Activated T-cell treated with anti-CD3 and anti-CD28 coated beads, Interleukin-2, amount 50 U/mL, for 4 hours (primary cell): Measurements from ENCODE around the gene HLCS. TPM values are rescaled to one million over a fixed set of nuclear protein-coding genes. Genes with fewer than 3 reads are reported as not detected.

ENCODE experiments used
- ATAC-seq, 2 donors: fragments of 200-7000 bp; cut with Tn5 transposase; one replicate each; pipeline ENCODE4 v1.10.0; 2021
- DNase-seq: peaks from one replicate; pipeline ENCODE4 v3.0.0-alpha.2; 2020
- H3K27me3 Mint-ChIP-seq: one replicate; pipeline ENCODE4 v1.8.0; 2021; ENCODE audit warnings: low read depth, mixed read lengths
- H3K36me3 Mint-ChIP-seq: one replicate; pipeline ENCODE4 v1.8.0; 2022; ENCODE audit warnings: mixed read lengths; ENCODE audit not compliant: insufficient read depth
- H3K4me1 Mint-ChIP-seq: one replicate; pipeline ENCODE4 v1.8.0; 2021; ENCODE audit warnings: low read depth, mixed read lengths
- H3K4me3 Mint-ChIP-seq: one replicate; pipeline ENCODE4 v1.8.0; 2021; ENCODE audit warnings: mild to moderate bottlenecking, moderate library complexity, mixed read lengths
- H3K9me3 Mint-ChIP-seq: one replicate; pipeline ENCODE4 v1.8.0; 2021; ENCODE audit warnings: mixed read lengths
- total RNA-seq, 3 donors: library from RNA; stranded (reverse); gene quantifications; one replicate each; pipeline ENCODE4 v1.2.1, GENCODE V29; 2021

Gene HLCS
- total RNA-seq, 3 donors from 2014 or later = 7.1 to 8.6 (median 8.3) TPM

- no peak for ATAC-seq
- Mint-ChIP-seq H3K9me3 (no peaks in the 10 kb centered on the region), H3K27me3 (no peaks in the 10 kb centered on the region), H3K4me3 (no peak overlapping the region), H3K4me1 (no peaks in the 10 kb centered on the region), H3K36me3 (peaks cover 6% of the 10 kb centered on the region)
- no peak for DNase-seq
These were observed 181.5 kb downstream of the HLCS start for GRCh38 chr21:36784947-36785346.

DNA sequence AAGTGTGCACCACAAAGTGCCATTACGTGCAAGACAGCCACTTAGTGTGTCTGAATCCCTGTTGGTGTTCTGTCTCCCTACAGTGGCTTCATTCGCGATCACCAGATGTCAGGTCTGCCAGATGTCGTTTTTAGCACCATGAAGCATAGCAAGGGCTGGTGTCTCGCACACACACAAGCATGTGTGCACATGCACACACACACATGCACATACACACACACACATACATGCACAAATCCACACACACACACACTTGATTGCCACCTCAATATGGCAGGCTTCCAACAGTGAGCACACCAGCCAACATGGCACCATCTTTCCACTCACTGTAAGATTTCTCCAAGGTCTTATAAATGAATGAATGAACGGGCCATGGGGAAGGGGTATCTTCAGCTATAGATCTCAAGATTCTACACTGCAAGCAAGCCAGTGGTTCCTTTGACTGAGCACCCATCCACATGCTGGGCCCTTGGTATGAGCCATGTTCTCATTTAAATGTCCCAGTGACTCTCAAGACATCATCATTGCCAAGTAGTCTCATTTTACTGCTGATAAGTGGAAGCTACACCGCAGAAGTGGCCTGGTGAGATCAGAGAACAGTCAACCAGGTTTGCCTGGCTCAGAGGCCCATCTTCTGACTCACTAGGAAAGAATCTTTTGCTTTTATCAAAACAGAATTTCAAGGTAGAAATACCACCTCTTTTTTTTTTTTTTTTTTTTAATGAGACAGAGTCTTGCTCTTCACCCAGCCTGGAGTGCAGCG, 182.7 kb downstream of the HLCS start:
- Mint-ChIP-seq H3K4me1 (no peaks in the 10 kb centered on the region), H3K9me3 (no peaks in the 10 kb centered on the region), H3K27me3 (no peaks in the 10 kb centered on the region), H3K4me3 (no peak overlapping the region), H3K36me3 (peaks cover 7% of the 10 kb centered on the region)
- ATAC-seq (no peak), DNase-seq (no peak)

DNA sequence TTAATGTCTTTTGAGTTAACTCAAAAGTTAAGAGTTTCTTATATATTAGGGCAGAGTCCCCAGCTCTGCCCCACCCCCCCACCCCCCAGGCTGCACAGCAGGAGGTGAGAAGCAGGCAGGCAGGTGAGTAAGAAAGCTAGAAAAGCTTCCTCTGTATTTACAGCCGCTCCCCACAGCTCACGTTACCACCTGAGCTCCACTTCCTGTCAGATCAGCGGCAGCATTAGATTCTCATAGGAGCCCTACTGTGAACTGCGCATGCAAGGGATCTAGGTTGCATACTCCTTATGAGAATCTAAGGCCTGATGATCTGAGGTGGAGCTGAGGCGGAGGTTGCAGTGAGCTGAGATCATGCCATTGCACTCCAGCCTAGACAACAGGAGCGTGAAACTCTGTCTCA, 185.6 kb downstream of the HLCS start:
- no peak overlapping the region for H3K4me3 Mint-ChIP-seq
- DNase-seq (no peak), ATAC-seq (no peak)
- peaks cover 3% of the 10 kb centered on the region for H3K36me3 Mint-ChIP-seq
- H3K4me1 Mint-ChIP-seq = no peaks in the 10 kb centered on the region
- no peaks in the 10 kb centered on the region for H3K9me3 Mint-ChIP-seq
- no peaks in the 10 kb centered on the region for H3K27me3 Mint-ChIP-seq

GRCh38 chr21:36776981-36777617, 189.4 kb downstream of the HLCS start:
- no peak for ATAC-seq
- H3K4me1 Mint-ChIP-seq = no peaks in the 10 kb centered on the region
- no peak for DNase-seq
- H3K4me3 Mint-ChIP-seq = no peak overlapping the region
- H3K9me3 Mint-ChIP-seq = no peaks in the 10 kb centered on the region
- no peaks in the 10 kb centered on the region for H3K27me3 Mint-ChIP-seq
- H3K36me3 Mint-ChIP-seq = peaks cover 3% of the 10 kb centered on the region

- Mint-ChIP-seq H3K9me3 (no peaks in the 10 kb centered on the region), H3K4me3 (no peak overlapping the region), H3K27me3 (no peaks in the 10 kb centered on the region), H3K4me1 (no peaks in the 10 kb centered on the region), H3K36me3 (no peaks in the 10 kb centered on the region)
- DNase-seq (no peak), ATAC-seq (no peak)
These were observed 192.5 kb downstream of the HLCS start for GRCh38 chr21:36773995-36774394.

GRCh38 chr21:36773117-36773516, 193.4 kb downstream of the HLCS start:
- ATAC-seq = no peak
- no peaks in the 10 kb centered on the region for H3K36me3 Mint-ChIP-seq
- no peaks in the 10 kb centered on the region for H3K27me3 Mint-ChIP-seq

GRCh38 chr21:36769051-36769839, 197.2 kb downstream of the HLCS start:
- ATAC-seq (no peak), DNase-seq (no peak)
- no peaks in the 10 kb centered on the region for H3K9me3 Mint-ChIP-seq
- H3K4me1 Mint-ChIP-seq = no peaks in the 10 kb centered on the region
- no peak overlapping the region for H3K4me3 Mint-ChIP-seq
- peaks cover 6% of the 10 kb centered on the region for H3K36me3 Mint-ChIP-seq
- no peaks in the 10 kb centered on the region for H3K27me3 Mint-ChIP-seq

More at GRCh38 chr21:36773117-36773516, 193.4 kb downstream of the HLCS start:
- no peak for DNase-seq
- H3K4me1 Mint-ChIP-seq = no peaks in the 10 kb centered on the region
- H3K9me3 Mint-ChIP-seq = no peaks in the 10 kb centered on the region
- H3K4me3 Mint-ChIP-seq = no peak overlapping the region

GRCh38 chr21:36768496-36768895, 198.0 kb downstream of the HLCS start:
- H3K36me3 Mint-ChIP-seq = peaks cover 11% of the 10 kb centered on the region

DNA sequence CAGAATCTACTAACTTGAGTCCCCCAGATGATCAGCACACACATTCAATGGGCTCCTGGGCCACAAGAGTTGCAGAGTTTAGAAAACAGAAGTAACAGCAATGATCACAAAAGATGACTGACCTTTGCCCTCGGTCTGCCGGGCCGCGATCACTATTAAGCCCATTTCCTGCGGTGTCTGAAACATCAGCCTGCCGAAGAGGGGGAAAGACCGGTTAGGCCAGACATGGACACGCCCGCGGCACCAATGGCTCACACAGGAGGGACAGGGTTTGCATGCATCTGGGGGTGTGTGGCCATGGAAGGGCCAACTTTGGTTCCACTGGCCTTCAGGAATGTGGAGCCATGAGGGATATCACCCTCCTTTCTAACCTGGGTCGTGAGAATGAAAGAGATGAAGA, 199.4 kb downstream of the HLCS start:
- H3K4me3 Mint-ChIP-seq = no peak overlapping the region
- DNase-seq (no peak), ATAC-seq (no peak)
- no peaks in the 10 kb centered on the region for H3K4me1 Mint-ChIP-seq
- peaks cover 16% of the 10 kb centered on the region for H3K36me3 Mint-ChIP-seq
- H3K27me3 Mint-ChIP-seq = no peaks in the 10 kb centered on the region
- H3K9me3 Mint-ChIP-seq = no peaks in the 10 kb centered on the region

More at GRCh38 chr21:36768496-36768895, 198.0 kb downstream of the HLCS start:
- Mint-ChIP-seq H3K9me3 (no peaks in the 10 kb centered on the region), H3K27me3 (no peaks in the 10 kb centered on the region), H3K4me3 (no peak overlapping the region), H3K4me1 (no peaks in the 10 kb centered on the region)
- no peak for DNase-seq
- no peak for ATAC-seq

DNA sequence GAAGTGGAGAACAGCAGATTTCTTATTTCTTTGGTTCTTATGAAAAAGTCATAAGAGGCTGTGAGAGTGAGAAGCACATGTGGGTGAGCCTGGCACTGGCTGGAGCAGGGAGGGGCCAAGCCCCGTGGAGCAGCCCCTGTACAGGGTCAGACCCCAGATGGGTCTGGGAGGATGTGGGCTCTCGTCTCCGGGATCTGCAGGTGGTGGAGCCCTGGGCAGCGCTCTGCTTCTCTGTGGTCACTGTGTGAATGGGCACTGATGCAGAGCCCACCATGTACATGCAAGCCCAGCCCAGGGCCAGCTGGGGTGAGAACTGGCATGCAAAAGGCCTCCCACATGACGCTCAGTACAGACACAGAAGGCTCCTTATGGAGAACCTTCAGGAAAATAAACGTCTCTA, 200.0 kb downstream of the HLCS start:
- DNase-seq (no peak), ATAC-seq (no peak)
- peaks cover 16% of the 10 kb centered on the region for H3K36me3 Mint-ChIP-seq
- H3K4me3 Mint-ChIP-seq = no peak overlapping the region
- H3K27me3 Mint-ChIP-seq = no peaks in the 10 kb centered on the region
- H3K4me1 Mint-ChIP-seq = no peaks in the 10 kb centered on the region
- no peaks in the 10 kb centered on the region for H3K9me3 Mint-ChIP-seq

GRCh38 chr21:36765229-36765628, 201.2 kb downstream of the HLCS start:
- DNase-seq = no peak
- Mint-ChIP-seq H3K27me3 (no peaks in the 10 kb centered on the region), H3K4me3 (no peak overlapping the region), H3K9me3 (no peaks in the 10 kb centered on the region), H3K4me1 (no peaks in the 10 kb centered on the region), H3K36me3 (peaks cover 20% of the 10 kb centered on the region)
- ATAC-seq = no peak

- H3K9me3 Mint-ChIP-seq = no peaks in the 10 kb centered on the region
- H3K4me1 Mint-ChIP-seq = no peaks in the 10 kb centered on the region
- peaks cover 20% of the 10 kb centered on the region for H3K36me3 Mint-ChIP-seq
- H3K27me3 Mint-ChIP-seq = no peaks in the 10 kb centered on the region
- DNase-seq (no peak), ATAC-seq (no peak)
- no peak overlapping the region for H3K4me3 Mint-ChIP-seq
These were observed 203.2 kb downstream of the HLCS start for GRCh38 chr21:36763305-36763704.

DNA sequence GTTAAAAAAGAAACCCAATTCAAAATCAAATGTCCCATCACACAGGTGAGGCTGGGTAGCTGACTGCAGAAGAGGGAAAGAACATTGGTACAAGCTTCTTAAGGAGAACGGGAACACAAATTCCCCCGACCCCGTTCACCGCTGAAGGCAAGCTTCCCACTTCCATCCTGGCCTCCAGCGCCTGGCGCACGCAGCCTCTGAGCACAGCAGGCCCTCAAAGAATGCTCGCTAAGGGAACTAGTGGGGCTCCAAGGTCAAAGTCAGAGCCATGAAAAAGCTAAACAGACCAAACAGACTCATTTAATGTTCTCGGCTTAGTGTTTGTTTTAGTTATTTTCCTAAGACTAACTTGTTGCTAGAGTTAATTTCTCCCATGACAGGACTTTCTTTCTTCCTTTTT, 203.8 kb downstream of the HLCS start:
- DNase-seq = no peak
- Mint-ChIP-seq H3K9me3 (no peaks in the 10 kb centered on the region), H3K27me3 (no peaks in the 10 kb centered on the region), H3K4me3 (no peak overlapping the region), H3K36me3 (peaks cover 20% of the 10 kb centered on the region), H3K4me1 (no peaks in the 10 kb centered on the region)
- ATAC-seq = no peak

- H3K9me3 Mint-ChIP-seq = no peaks in the 10 kb centered on the region
- ATAC-seq = no peak
- H3K4me1 Mint-ChIP-seq = no peaks in the 10 kb centered on the region
- H3K36me3 Mint-ChIP-seq = peaks cover 21% of the 10 kb centered on the region
- no peak for DNase-seq
- H3K27me3 Mint-ChIP-seq = no peaks in the 10 kb centered on the region
- no peak overlapping the region for H3K4me3 Mint-ChIP-seq
These were observed 204.8 kb downstream of the HLCS start for GRCh38 chr21:36761685-36762084.
